ENCODE data around the gene KRT33A.

The KRT33A gene

DNA sequence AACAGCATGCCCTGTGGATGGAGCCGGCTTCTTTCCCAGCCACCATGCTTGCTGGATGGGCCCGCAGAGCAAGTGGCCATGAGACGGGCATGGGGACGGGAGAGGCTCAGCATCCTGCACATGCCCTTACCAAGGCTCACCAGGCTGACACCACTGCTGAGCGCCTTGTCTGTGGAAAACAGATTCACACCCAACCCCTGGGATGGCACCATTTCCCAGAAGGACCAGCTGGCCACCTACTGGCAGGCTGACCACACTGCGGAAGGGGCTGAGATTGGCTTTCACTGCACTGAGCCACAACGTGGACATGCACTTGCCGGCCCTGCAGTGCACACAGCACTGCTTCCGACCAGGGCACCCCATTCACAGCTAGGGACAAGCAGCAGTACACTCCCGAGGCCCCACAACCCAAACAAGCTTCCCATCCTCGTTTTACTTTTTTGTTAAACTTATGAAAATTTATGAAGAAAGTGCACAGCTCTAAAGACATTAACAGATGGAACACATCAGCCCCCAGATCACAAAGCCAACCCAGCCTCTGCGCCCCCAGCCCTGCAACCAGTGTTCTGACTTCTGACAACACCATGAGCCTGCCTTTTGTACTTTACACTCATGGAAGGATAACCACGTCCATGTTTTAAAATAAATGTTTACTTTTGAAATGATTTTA is 21.2 kb downstream of the KRT33A start:
- no peak for DNase-seq (ENCODE audit: low read depth)

DNA sequence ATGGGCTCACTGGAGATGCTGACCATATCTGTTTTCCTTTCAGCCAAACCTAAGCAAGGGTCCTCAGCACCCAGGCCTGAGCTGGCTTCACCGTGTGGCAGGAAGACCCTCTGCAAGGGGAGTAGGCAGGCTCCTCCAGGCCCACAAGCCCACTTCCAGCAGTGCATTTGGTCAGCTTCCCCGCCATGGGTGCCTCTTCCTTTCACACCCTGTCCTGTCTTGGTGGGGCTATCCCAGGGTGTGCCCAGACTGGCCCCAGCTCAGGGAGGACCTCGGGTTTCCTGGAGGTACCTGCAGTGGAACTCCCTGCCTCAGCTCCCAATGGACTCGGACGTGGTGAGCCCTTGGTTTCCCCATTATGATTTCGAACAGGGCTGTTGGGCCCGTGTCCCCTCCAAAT is 22.4 kb downstream of the KRT33A start:
- no peak for DNase-seq (ENCODE audit: low read depth)

DNA sequence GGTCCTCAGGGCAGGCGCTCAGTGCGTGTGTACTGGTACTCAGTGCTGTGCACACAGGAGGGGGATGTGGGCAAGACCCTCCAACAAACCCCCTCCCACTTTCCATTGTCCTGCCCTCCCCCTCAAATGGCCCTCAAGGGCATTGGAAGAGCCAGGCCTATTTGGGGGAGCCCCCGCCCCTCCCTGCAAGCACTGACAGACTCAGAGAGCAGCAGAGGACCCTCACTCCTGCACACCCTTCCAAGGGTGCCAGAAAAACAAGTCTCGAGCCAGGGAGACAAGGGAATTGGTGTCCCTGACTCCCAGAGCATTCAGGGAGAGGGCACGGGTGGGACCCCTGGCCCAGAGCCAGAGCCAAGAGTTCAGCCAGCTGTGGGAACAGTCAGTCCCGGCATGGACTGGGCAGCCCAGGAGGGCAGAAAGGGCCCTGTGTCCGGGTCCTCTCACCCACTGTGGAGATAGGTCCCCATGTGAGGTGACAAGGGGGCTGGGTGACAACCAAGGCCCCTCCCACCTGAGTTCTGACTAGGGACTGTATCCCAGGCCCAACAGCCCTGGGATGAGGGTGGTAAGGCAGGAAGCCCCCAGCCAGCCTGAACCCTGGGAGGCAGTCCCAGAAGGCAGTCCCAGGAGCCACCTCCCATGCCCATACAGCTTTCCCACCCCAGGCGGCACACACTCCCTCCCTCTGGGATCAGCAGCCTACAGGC is 23.1 kb downstream of the KRT33A start:
- DNase-seq (ENCODE audit: low read depth) = no peak

DNA sequence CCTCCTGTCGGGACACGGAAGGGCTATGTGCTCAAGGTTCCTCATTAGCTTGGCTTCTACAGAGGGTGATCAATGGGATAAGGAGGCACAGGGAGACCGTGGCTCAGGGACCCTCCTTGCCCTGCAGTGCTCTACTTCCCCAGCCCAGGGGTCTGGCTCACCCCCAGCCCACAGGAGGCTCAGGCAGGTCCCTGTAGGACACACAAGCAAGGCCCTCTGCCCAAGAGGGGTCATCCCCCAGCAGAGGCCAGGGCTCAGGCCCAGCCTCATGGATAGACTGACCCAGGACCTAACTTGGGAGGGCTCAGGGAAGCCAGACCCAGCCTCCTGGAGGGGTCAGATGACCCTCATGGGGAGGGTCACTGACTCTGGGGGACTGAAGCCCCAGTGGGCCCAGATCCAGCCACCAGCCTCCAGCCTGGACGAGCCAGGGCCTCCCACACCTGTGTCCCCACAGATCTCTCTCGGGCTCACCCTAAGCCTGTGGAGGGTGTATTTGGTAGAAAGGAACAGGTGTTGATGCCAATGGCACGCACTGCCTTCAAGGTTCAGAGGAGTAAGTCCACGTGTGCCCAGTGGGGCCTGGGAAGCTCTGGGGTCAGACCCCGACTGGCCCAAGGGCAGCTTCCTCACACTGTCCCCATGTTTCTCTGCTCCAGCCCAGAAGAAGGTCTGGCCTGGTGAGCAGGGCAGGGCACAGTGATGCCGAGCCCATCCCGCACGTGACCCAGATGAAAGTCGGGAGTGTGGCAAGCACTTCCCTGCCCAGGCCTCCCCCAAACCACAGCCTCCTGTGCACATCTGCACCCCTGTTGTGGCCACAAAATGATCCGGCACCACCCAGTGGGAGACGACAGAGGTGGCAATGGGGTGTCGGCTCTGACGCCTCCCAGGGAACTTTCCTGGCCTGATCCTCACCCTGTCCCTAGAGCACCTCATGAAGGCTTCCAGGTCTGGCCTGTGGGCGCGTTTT is 24.2 kb downstream of the KRT33A start:
- no peak for DNase-seq (ENCODE audit: low read depth)

DNA sequence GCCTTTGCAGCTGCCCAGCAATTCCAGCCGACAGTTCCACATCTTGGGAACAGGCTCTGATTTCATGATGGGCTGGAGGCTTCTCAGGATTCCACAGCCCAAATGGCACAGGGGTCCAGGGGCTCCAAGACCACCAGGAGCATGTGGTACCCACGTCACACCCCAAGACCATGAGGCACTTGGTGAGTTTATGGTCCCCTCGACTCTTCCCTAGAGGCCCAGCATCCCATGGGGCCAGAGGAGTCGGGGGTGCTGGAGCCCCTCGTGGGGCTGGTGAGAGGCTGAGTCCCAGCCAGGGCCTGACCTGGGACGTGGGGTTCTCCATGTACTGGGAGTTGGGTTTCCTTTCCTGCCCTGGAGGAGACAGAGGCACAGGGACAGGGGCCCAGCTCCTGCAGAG is 25.0 kb downstream of the KRT33A start:
- no peak for DNase-seq (ENCODE audit: low read depth)

DNA sequence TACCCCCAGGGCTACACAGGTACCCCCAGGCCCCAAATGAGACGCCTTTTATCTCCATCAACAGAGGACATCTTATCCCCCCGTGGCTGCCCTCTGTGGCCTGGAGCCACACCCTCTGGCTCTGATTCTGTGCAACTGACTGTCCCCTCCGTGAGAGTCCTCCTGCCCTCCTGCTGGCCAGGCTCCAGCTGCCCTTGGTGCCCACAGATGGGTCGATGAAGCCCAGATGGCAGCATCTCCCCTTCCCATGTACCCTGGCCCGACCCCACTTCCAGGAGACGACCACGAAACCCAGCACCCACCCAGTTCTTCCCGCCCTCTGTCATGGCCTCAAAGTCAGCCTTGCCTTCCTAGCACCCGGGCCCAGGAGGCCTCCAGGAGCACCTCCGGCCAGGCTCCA is 25.5 kb downstream of the KRT33A start:
- no peak for DNase-seq (ENCODE audit: low read depth)

DNA sequence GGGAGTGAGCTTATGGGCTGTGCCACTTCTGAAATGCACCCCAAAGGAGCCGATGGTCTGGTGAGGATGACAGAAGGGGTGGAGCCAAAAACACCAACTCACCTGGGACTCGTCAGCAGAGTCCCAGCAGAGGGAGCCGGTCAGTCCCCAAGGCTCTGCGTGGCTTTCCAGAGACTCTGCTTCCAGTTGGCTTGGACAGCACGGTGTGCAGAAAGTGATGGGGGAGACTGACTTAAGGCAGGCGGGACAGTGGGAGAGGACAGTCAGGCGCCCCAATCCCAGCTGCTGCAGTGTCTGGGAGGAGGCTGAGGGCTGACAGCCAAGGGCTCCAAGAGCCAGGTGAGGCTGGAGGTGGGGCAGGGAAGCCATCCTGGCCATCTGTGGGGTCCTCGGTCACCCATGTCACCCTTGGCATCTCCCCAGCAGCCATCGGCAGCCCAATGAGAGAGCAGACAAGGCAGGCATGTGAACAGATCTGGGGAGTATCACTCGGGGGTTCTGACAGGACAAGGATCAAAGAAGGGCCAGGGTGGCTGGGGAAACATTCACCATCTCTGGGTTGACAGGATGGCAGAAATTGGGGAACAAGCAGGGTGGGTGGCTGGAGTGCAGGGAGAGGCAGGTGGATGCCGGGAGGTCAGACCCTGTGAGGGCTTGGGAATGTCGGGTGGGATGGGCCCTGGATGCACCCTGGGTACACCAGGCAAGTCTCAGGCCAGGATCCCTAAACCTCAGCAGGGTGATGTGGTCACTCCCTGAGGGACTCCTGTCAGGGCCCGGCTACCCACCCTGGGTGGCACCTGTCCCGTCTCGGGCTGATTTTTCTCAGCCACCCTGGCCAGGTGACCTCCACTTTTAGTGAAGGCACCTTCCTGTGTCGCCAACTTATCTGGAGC is 26.2 kb downstream of the KRT33A start:
- no peak for DNase-seq (ENCODE audit: low read depth)

DNA sequence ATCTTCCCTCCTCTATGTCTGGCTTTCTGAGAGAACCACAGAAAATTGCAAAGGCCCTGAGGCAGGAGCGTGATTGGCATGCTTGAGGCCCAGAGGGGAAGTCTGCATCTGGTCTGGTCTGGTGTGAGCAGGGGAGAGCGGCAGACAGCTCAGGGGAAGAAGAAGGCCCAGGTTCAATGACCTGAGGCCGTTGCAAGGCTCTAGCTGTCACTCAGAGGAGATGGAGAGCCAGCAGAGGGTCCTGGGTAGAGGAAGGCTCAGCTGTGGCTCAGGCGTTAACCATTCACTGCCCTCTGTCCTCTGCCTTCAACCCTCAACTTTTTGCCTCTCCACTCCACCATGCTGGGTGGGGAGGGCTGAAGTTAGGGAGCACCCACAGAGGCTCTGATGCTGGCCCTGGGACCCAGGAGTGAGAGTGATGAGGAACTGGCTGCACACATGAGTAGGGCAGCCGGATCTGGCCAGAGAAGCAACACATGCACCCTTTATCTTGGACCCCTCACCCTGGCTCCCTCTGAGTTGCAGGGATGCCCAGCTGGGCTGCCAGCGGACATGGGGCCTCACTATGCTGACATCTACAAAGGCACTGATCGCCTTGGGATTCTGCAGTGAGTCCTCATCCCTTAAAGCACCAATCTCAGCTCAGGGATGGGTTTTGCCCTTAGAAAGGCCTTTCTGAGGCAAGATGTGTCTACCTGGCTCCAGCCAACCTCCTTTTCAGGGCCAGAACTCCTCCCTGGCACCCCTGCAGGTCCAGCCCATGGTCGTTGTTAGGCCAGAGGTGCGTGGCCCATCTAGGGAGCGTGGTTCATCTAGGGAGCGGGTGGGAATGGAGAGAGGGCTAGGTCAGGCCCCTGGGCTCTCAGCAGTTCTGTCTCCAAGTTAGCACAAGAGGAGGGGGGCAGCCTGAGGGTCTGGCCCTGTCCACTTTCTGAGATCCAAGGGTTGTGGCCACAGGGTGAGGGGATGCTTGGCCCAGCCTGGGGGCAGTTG is 27.4 kb downstream of the KRT33A start:
- DNase-seq (ENCODE audit: low read depth) = no peak

DNA sequence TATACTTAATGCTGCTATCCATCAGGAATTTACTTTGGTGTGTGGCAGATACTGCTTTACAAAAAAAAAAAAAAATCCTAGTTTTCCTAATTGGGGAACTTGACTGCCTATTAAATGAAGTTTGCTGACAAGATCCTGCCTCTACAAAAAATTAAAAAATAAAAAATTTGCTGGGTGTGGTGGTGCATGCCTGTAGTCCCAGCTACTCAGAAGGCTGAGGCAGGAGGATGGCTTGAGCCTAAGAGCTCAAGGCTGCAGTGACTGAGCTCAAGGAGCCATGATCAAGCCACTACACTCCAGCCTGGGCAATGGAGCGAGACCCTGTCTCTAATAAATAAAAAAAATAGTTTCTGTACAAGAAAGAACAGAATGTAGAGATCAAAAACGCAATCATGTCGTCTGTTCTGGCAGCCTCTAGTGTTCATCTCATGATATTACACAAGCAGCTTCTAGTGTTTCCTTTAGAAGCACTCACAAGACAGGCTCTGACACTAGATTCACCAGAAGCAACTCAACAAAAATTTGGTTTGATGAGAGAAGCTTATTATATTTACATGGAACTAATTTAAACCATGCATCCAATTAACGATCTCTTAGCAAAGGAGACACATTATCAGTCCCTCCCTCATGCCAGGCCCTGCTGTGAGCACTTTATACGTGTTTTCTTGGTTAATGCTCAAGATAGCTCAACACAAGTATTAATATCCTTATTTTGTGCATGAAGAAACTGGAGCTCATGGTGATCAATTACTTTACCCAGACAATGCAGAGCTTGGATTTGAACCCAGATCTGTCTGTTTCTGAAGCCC is 28.3 kb downstream of the KRT33A start:
- no peak for DNase-seq (ENCODE audit: low read depth)

DNA sequence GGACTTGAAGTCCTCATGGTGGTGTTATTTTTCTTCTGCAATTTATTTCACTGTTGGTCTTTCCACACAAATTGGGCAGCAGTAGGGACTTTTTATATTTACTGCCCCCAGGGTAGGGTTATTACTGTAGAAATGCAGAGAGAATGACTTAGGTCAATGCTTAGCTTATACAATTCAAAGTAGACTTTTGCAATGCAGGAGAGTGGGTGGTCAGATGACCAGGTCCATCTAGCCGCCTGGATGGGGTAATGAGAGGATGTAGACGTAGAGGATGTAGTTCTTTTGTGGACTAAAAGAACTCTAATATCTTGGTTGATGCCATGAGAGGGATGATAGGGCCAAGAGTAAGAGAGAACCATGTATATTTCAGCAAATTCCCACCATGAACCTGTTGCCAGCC is 32.4 kb downstream of the KRT33A start:
- no peak for DNase-seq (ENCODE audit: low read depth)

DNA sequence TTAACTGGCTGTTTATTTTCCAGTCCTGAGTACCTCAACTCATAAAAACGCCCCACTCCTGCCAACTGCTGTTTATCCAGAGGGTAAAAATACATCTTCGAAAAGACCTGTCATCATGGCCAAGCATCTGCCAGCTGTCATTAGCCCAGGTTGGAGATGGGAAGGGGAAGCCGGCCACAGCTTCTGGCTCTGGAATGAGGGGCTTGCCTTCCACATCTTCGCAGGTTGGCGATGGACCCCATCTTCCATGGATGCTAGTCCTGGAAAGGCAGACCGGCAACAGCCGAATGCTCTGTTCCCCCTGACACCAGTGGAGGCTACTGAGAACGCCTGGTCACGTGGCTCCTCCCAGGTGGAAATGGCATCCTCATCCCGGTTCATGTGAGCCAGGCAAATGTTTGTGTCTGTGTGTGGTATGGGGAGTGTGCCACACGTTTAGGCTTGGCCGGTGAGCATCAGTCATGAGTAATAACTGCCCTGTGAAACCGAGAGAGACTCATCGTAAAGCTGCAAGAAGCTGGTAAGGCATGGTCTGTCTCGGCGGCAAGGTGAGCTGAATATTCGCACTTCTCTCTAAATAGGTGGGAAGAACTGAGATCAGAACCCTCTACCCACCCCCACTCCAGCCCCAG is 34.7 kb downstream of the KRT33A start:
- DNase-seq (ENCODE audit: low read depth) = no peak

DNA sequence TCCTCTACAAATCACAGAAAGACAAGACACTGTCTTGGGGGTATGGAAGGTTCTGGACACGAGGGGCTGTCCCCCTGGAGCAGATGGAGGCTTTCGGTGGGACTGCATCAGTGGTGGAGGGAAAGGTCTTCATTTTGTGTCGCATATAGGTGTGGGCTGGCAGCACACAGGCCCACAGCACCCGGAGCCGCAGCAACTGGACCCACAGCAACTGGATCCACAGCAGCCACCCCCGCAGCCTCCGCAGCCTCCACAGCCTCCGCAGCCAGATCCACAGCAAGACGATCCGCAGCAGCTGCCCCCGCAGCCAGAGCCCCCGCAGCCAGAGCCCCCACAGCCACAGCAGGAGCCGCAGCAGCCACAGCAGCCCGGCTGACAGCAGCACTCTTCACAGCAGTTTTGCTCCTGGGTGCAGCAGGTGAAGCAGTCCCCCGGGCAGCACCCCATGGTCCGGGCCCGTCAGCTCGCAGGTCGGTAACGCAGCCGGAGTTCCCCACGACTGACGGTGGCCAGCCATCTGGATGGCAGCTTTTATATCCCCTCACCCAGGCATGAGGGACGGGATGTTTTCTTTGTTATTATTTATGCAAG is 35.3 kb downstream of the KRT33A start, which contains the start of gene KRTAP17-1:
TSS of gene KRTAP17-1 (minus strand) at position 507 of the 591 bp plus-strand sequence. CDS start at position 447, 60 bp downstream.
- DNase-seq (ENCODE audit: low read depth) = no peak

DNA sequence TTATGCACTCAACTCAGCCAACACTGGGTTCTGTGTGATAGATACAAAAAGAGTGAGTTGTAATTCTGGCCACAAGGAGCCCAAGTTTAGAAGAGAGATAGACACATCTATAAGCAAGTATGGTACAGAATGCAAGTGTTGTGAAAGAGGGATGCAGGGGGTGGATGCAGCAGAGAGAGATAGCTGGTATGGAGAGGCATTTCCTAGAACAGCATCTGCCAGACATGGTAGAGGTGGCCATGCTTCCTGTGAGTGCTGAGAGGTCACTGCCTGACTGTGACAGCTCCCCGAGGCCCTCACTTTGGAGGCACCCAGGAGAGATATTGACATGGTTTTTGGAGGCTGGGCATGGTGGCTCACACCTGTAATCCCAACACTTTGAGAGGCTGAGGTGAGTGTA is 39.5 kb downstream of the KRT33A start:
- no peak for DNase-seq (ENCODE audit: low read depth)

DNA sequence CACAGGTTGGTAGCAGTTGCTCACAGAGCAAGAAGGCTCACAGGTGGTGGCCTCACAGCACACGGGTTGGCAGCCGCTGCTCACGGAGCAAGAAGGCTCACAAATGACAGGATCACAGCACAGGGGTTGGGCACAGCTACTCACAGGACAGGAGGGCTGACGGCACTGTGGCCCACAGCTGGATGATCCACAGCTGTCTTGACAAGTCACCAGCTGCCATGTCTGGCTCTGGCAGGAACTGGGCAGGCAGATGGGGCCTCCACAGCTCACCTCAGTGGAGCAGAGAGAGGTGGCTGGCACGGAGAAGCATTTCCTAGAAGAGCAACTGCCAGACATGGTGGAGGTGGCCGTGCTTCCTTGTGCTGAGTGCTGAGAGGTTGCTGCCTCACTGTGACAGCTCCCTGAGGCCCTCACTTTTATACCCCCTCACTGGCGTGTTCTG is 41.7 kb downstream of the KRT33A start, which contains the start of gene KRTAP16-1:
TSS of gene KRTAP16-1 (minus strand) at position 392 of the 442 bp plus-strand sequence. CDS start at position 336, 56 bp downstream.
- peak; percentile 19 for DNase-seq (ENCODE audit: low read depth)

DNA sequence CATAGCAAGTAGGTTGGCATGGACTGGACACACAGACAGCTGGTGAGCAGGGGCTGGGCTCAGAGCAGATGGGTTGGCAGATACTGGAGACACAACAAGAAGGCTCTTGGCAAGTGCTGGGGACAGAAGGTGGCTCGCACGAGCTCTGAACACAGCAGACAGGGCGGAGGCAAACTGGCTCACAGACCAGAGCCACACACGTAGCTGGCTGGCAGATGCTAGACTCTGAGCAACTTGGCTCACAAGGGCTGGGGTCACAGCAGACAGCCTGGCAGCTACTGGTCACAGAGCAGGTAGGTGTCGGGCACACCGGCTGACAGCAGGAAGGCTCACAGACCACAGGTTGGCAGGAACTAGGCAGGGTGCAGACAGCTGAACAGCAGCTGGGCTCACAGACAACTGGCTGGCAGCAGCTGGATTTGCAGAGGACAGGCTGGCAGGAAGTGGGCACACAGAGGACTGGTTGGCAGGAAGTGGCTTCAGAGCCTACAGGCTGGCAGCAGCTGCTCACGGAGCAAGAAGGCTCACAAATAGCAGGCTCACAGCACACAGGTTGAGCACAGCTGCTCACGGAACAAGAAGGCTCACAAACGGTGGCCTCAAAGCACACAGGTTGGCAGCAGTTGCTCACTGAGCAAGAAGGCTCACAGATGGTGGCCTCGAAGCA is 42.2 kb downstream of the KRT33A start:
- peak; percentile 55 for DNase-seq (ENCODE audit: low read depth)

DNA sequence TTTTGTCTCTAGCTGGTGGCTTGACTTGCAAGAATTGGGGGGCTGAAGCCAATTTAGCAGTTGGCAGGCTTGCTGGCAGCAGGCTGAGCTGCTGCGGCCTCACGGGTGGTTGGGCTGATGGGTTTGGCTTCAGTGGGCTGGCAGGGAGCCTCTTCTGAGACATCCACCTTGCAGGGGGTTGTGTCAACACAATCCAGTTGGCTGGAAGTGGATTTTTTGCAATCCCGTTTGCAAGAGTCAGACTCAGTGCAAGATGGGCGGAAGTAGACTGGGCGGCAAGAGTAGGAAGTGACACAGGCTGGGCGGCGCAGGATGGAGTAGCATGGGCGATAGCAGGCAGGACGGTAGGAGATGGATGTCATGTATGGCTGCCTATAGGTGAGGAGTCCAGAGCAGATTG is 43.0 kb downstream of the KRT33A start:
- DNase-seq (ENCODE audit: low read depth) = no peak

DNA sequence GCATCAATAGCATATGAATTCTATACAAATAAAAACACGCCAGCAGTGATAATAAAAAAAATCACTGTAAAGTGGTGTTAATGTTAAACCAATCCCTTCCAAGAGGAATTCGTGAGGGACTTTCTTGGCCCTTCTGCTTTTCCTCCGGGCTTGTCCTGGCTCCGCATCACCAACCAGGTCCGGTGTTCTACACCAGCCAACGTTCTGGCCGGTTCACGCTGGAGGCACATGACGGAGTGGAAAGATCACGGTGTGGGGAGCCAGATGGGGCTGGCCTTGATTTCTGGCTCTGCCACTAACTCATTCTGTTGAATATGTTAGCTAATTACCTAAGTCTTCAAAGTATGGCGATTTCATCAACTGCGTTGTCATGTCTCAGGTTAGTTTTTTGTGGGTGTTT is 46.5 kb downstream of the KRT33A start:
- no peak for DNase-seq (ENCODE audit: low read depth)

DNA sequence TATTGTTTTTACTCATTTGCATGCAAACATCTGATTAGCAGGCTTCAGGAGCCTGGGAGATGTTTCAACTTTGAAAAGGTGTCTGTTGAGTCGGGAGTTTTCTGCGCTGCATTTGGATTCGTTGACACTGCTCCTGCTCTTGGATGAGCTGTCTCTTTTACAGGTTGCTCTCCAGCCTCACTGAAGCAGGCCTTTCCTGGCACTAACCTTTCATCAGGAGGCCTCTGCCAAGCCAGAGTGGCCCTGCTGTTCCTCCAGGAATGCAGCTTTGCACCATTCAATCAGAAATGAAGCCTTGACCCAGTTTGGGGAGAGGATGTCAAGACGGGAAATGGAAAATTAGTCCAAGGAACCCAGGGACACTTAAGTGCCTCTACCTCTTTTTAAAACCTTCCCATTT is 47.6 kb downstream of the KRT33A start:
- no peak for DNase-seq (ENCODE audit: low read depth)
